MM.1S (cell line): ENCODE measurements around the gene TRDMT1.

Source experiments
- CTCF ChIP-seq: fragments of 300-600 bp; sonication (generic); IDR thresholded peaks from 2 replicates; pipeline ENCODE4 v1.5.1; 2016; ENCODE audit warnings: antibody characterized with exemption, low read length, mixed read lengths
- EZH2 ChIP-seq: fragments of 300-600 bp; sonication (generic); optimal IDR thresholded peaks from 2 replicates; pipeline ENCODE3; 2017; ENCODE audit warnings: low read depth, mild to moderate bottlenecking, antibody characterized with exemption, low read length, mixed read lengths
- EZH2phosphoT487 ChIP-seq: fragments of 300-600 bp; sonication (generic); IDR thresholded peaks from 2 replicates; pipeline ENCODE4 v1.6.1; 2018; ENCODE audit warnings: antibody characterized with exemption, low read length

GRCh38 chr10:17232276-17232960 is 30.9 kb upstream of the TRDMT1 start:
- TF ChIP-seq CTCF (no peak), EZH2phosphoT487 (no peak), EZH2 (no peak)
